NT2/D1 (cell line): ENCODE measurements around the gene SLC9A9.

Source experiments
- SUZ12 ChIP-seq: IDR thresholded peaks from 2 replicates; pipeline ENCODE4 v1.6.1; 2011; ENCODE audit not compliant: insufficient read length, insufficient read depth; ENCODE audit errors: extremely low read depth
- YY1 ChIP-seq: IDR thresholded peaks from 2 replicates; pipeline ENCODE4 v1.6.1; 2011; ENCODE audit not compliant: insufficient read length, insufficient read depth

DNA sequence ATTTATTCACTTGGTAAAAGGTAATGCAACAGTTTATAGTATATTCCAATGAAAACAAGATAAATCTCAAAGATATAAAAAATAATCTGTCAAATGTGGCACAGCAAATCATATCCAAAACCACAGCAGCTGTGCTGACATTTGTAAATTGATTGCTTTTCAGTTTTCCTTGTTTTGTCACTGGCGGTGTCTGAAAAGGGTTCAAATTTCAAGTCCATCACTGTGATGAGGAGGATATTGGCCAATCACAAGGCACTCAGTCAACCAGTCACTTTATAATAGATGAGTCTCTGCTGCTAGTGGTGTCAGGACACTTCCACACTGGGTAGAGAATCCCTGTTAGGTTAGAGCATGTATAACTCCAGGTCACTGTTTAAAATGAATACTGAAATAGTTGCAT, 154.8 kb downstream of the SLC9A9 start:
- no peak for TF ChIP-seq SUZ12
- no peak for TF ChIP-seq YY1
